PC-3 (cell line): ENCODE measurements around the gene CD22. TPM values are rescaled to one million over a fixed set of nuclear protein-coding genes. Genes with fewer than 3 reads are reported as not detected.

ENCODE experiments used
- ATAC-seq: fragments of 200-7000 bp; cut with Tn5 transposase; 2 replicates; pipeline ENCODE4 v1.9.1; 2020; ENCODE audit warnings: mild to moderate bottlenecking, moderate library complexity
- BruUV-seq: library from RNA; stranded (reverse); fragments of 400-500 nt; replicated peaks from 2 replicates; lab custom pipeline; 2021; lab: Mats Ljungman, UMichigan
- CTCF ChIA-PET: fragments of 300-600 bp; sonication (Branson Sonifier 250); formaldehyde crosslinking; loops from one replicate; lab custom pipeline; 2022; ENCODE audit warnings: antibody characterized with exemption; lab: Charles Lee
- POLR2A ChIA-PET: fragments of 300-600 bp; sonication (Branson Sonifier 250); formaldehyde crosslinking; loops from one replicate; lab custom pipeline; 2022; ENCODE audit warnings: antibody characterized with exemption; ENCODE audit not compliant: unreplicated experiment; lab: Charles Lee
- DNase-seq: peaks from one replicate; pipeline ENCODE4 v3.0.0-alpha.2; 2015
- H2AFZ ChIP-seq: fragments of 300-600 bp; sonication (generic); 2 replicates; pipeline ENCODE4 v1.6.0; 2016; ENCODE audit warnings: antibody characterized with exemption, low read length
- H3F3A ChIP-seq: fragments of 300-600 bp; sonication (generic); one replicate; pipeline ENCODE4 v1.6.0; 2017; ENCODE audit warnings: antibody characterized with exemption, low read length, control low read depth, mild to moderate bottlenecking; ENCODE audit not compliant: unreplicated experiment
- H3K27ac ChIP-seq: fragments of 300-600 bp; sonication (generic); 2 replicates; pipeline ENCODE4 v1.5.1; 2016; ENCODE audit warnings: mild to moderate bottlenecking, low read length
- H3K27me3 ChIP-seq: fragments of 300-600 bp; sonication (generic); 2 replicates; pipeline ENCODE4 v1.6.1; 2016; ENCODE audit warnings: low read length, mixed read lengths
- H3K36me3 ChIP-seq: fragments of 300-600 bp; sonication (generic); 2 replicates; pipeline ENCODE4 v1.6.1; 2016; ENCODE audit warnings: low read depth, mixed run types, low read length, mixed read lengths
- H3K4me1 ChIP-seq: fragments of 300-600 bp; sonication (generic); 2 replicates; pipeline ENCODE4 v1.5.1; 2016; ENCODE audit warnings: low read length; ENCODE audit not compliant: insufficient read depth
- H3K4me2 ChIP-seq: fragments of 300-600 bp; sonication (generic); 2 replicates; pipeline ENCODE4 v1.6.0; 2016; ENCODE audit warnings: low read length
- H3K4me3 ChIP-seq: fragments of 300-600 bp; sonication (generic); 2 replicates; pipeline ENCODE4 v1.5.1; 2016; ENCODE audit warnings: mild to moderate bottlenecking, low read length, mixed read lengths
- H3K79me2 ChIP-seq: fragments of 300-600 bp; sonication (generic); 2 replicates; pipeline ENCODE4 v1.6.1; 2017; ENCODE audit warnings: low read length, mixed read lengths
- H3K9ac ChIP-seq: fragments of 300-600 bp; sonication (generic); 2 replicates; pipeline ENCODE4 v1.6.0; 2016; ENCODE audit warnings: mild to moderate bottlenecking, low read length
- H3K9me2 ChIP-seq: fragments of 300-600 bp; sonication (generic); replicated peaks from 2 replicates; pipeline ENCODE4 v1.6.1; 2016; ENCODE audit warnings: mixed run types, low read length, mixed read lengths
- H3K9me3 ChIP-seq: fragments of 300-600 bp; sonication (generic); 2 replicates; pipeline ENCODE4 v1.6.1; 2016; ENCODE audit warnings: low read length, mixed read lengths
- H4K20me1 ChIP-seq: fragments of 300-600 bp; sonication (generic); 2 replicates; pipeline ENCODE4 v1.6.1; 2016; ENCODE audit warnings: low read length, mixed read lengths
- EZH2 ChIP-seq: fragments of 300-600 bp; sonication (generic); IDR thresholded peaks from one replicate; pipeline ENCODE4 v1.6.1; 2017; ENCODE audit warnings: antibody characterized with exemption, mild to moderate bottlenecking, low read length; ENCODE audit not compliant: unreplicated experiment
- EZH2phosphoT487 ChIP-seq: fragments of 300-600 bp; sonication (generic); IDR thresholded peaks from 2 replicates; pipeline ENCODE4 v1.6.1; 2018; ENCODE audit warnings: mild to moderate bottlenecking, antibody characterized with exemption, low read length, borderline replicate concordance
- intact Hi-C: fragments of 100-400 bp; cut with micrococcal nuclease; formaldehyde crosslinking; loops from 2 replicates; pipeline ENCODE4 v1.9.0; 2023
- total RNA-seq: library from RNA; depleted of rRNA; stranded (reverse); fragments of >200 nt; gene quantifications from 2 replicates; pipeline ENCODE4 v1.2.3, GENCODE V29; 2014
- TF ChIP-seq, protein P1 (sequence below): fragments of 300-600 bp; sonication (generic); conservative IDR thresholded peaks from 2 replicates; pipeline ENCODE4 v1.5.1; 2017; ENCODE audit warnings: antibody characterized with exemption, low read depth, mild to moderate bottlenecking, low read length

Gene CD22
- total RNA-seq, 1 experiment from 2014 or later = 0.07 TPM

DNA sequence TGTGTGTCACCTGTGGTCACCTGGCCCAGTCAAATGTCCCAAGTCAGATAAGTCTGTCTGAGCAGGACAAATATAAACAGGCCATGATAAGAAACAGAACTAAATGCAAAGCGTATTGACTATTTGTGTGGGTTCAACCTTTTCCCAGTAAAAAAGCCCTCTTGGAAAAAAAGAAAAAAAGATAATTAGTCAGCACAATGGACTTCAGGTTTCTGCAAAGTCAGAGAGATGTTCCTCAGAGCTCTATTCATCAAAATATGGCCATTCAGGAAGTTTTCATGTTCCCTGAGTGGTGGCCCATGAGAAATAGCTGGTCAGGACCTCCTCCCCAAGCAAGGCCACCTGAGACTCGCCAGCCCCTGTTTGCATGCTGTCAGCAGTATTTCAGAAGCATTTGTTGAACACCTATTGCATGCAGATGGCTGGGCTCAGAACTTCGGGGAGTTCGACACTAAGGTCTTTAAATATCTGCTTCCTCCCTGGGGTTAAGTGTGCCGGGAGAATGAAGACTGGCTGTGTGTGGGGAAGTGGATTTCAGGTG, 32.0 kb downstream of the CD22 start:
- ChIA-PET CTCF (no interaction called here), POLR2A (no interaction called here)
- Histone ChIP-seq H2AFZ (no peak overlapping the region), H3K27ac (no peak overlapping the region), H3F3A (no peaks in the 10 kb centered on the region), H3K36me3 (no peaks in the 10 kb centered on the region), H3K9ac (no peak overlapping the region), H3K9me2 (no peaks in the 10 kb centered on the region), H4K20me1 (no peaks in the 10 kb centered on the region), H3K27me3 (0 out of 2 replicates have a peak, but pooled peaks cover 6% of the 10 kb centered on the region), H3K79me2 (no peaks in the 10 kb centered on the region), H3K9me3 (no peaks in the 10 kb centered on the region), H3K4me1 (no peaks in the 10 kb centered on the region), H3K4me3 (no peak overlapping the region), H3K4me2 (no peak overlapping the region)
- no peak for ATAC-seq
- BruUV-seq = no TSS peak
- intact Hi-C loops = no loop called here
- TF ChIP-seq EZH2phosphoT487 = no peak
- no peak for TF ChIP-seq EZH2
- TF ChIP-seq, protein P1, sequence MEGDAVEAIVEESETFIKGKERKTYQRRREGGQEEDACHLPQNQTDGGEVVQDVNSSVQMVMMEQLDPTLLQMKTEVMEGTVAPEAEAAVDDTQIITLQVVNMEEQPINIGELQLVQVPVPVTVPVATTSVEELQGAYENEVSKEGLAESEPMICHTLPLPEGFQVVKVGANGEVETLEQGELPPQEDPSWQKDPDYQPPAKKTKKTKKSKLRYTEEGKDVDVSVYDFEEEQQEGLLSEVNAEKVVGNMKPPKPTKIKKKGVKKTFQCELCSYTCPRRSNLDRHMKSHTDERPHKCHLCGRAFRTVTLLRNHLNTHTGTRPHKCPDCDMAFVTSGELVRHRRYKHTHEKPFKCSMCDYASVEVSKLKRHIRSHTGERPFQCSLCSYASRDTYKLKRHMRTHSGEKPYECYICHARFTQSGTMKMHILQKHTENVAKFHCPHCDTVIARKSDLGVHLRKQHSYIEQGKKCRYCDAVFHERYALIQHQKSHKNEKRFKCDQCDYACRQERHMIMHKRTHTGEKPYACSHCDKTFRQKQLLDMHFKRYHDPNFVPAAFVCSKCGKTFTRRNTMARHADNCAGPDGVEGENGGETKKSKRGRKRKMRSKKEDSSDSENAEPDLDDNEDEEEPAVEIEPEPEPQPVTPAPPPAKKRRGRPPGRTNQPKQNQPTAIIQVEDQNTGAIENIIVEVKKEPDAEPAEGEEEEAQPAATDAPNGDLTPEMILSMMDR = no peak
- no peak for DNase-seq

DNA sequence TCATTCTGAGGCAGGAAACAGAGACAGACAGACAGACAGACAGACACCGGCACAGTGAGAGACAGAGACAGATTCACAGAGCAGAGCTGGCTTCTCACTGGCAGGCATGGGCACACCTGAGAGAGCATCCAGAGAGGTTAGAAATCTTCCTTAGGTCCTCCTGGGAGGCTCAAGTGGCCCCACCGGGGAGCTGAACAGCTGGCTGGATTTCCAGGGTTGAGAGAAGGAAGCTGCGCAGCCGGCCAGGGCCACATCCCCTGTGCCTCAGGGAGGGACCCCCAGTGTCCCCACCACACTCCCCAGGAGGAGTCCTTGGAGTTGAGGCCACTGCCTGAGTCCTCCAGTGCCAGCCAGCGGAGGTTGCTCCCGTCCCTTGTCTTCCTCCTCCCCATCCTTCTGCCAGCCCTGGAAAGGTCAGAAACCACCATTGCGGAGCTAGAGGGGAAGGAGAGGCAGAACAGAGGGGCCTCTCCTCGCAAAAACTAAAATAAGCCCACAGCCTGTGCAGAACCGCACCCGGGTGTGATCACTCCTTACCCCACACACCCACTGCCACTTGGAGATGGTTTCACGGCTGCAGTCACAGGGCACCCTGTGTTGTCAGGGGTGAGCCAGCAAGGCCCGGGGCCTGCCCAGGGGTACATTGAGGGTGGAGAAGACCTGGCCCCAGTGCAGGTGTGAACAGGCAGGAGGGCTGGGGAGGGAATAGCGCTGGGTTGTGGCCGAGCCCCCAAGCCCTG, 33.4 kb downstream of the CD22 start:
- H3K36me3 ChIP-seq = no peaks in the 10 kb centered on the region
- CTCF ChIA-PET = no interaction called here

More for the DNA sequence above, 33.4 kb downstream of the CD22 start:
- Histone ChIP-seq H3K79me2 (no peaks in the 10 kb centered on the region), H3K27ac (no peak overlapping the region), H2AFZ (no peak overlapping the region), H3F3A (no peaks in the 10 kb centered on the region), H3K9me3 (no peaks in the 10 kb centered on the region), H3K9ac (no peak overlapping the region), H3K4me1 (no peaks in the 10 kb centered on the region), H3K4me2 (no peak overlapping the region), H3K4me3 (no peak overlapping the region), H3K27me3 (0 out of 2 replicates have a peak, but pooled peaks cover 3% of the 10 kb centered on the region), H4K20me1 (no peaks in the 10 kb centered on the region), H3K9me2 (no peaks in the 10 kb centered on the region)
- TF ChIP-seq EZH2phosphoT487 (no peak), EZH2 (no peak)
- TF ChIP-seq, protein P1 = no peak
- ATAC-seq = no peak
- POLR2A ChIA-PET = no interaction called here
- no TSS peak for BruUV-seq
- no peak for DNase-seq
- intact Hi-C loops = no loop called here
